Measurements from ENCODE around the gene PDE7B. TPM values are rescaled to one million over a fixed set of nuclear protein-coding genes. Genes with fewer than 3 reads are reported as not detected.

The PDE7B gene
- total and polyA plus RNA-seq, 2 donors from 2014 or later: 4.6 to 15.4 TPM

GRCh38 chr6:135814043-135814442 lies 37.5 kb upstream of the PDE7B start:
- DNase-seq: peak in 2 of 5 donors; percentile 12 to 25
- Histone ChIP-seq H3K4me1 (ENCODE audit: control insufficient read depth in 2 of 3, insufficient read depth in 2 of 3, low read depth in 1 of 3, low read length in 3 of 3) (peaks cover 0 to 8% (median 0%) of the 10 kb centered on the region in 3 donors), H3K36me3 (ENCODE audit: control insufficient read depth in 2 of 3, insufficient read depth in 3 of 3, low read length in 3 of 3) (no peaks in the 10 kb centered on the region), H3K9ac (ENCODE audit: low read length in 3 of 3) (no peak overlapping the region), H3K9me3 (ENCODE audit: control insufficient read depth in 2 of 3, insufficient read depth in 1 of 3, low read length in 3 of 3) (peaks cover 0 to 5% (median 0%) of the 10 kb centered on the region in 3 donors), H3K27me3 (ENCODE audit: control insufficient read depth, insufficient read depth, low read length) (no peaks in the 10 kb centered on the region), H3K27ac (ENCODE audit: low read depth in 2 of 2, low read length in 2 of 2) (no peak overlapping the region), H3K4me3 (ENCODE audit: low read length in 3 of 3) (no peak overlapping the region)
- no peak for TF ChIP-seq CTCF (IDR thresholded peaks at IDR 0.05; ENCODE audit: borderline replicate concordance, extremely low read depth, insufficient read depth)
- intact Hi-C loops (cut with DNase I): no loop called here
- FAIRE-seq: no peak

- Histone ChIP-seq H3K9ac (ENCODE audit: low read length in 3 of 3) (no peak overlapping the region), H3K4me1 (ENCODE audit: control insufficient read depth in 2 of 3, insufficient read depth in 2 of 3, low read depth in 1 of 3, low read length in 3 of 3) (peaks cover 0 to 8% (median 0%) of the 10 kb centered on the region in 3 donors), H3K4me3 (ENCODE audit: low read length in 3 of 3) (no peak overlapping the region), H3K36me3 (ENCODE audit: control insufficient read depth in 2 of 3, insufficient read depth in 3 of 3, low read length in 3 of 3) (no peaks in the 10 kb centered on the region), H3K27me3 (ENCODE audit: control insufficient read depth, insufficient read depth, low read length) (no peaks in the 10 kb centered on the region), H3K9me3 (ENCODE audit: control insufficient read depth in 2 of 3, insufficient read depth in 1 of 3, low read length in 3 of 3) (no peaks in the 10 kb centered on the region), H3K27ac (ENCODE audit: low read depth in 2 of 2, low read length in 2 of 2) (no peak overlapping the region)
- intact Hi-C loops (cut with DNase I): no loop called here
- no peak for TF ChIP-seq CTCF (IDR thresholded peaks at IDR 0.05; ENCODE audit: borderline replicate concordance, extremely low read depth, insufficient read depth)
- FAIRE-seq (no peak), DNase-seq (no peak)
Observed at GRCh38 chr6:135815216-135815615, 36.3 kb upstream of the PDE7B start.

- H3K4me1 ChIP-seq (ENCODE audit: control insufficient read depth in 2 of 3, insufficient read depth in 2 of 3, low read depth in 1 of 3, low read length in 3 of 3): peaks cover 0 to 4% (median 0%) of the 10 kb centered on the region in 3 donors
- no peak for FAIRE-seq
- DNase-seq: no peak
- H3K4me3 ChIP-seq (ENCODE audit: low read length in 3 of 3): no peak overlapping the region
- H3K27me3 ChIP-seq (ENCODE audit: control insufficient read depth, insufficient read depth, low read length): no peaks in the 10 kb centered on the region
- no peak overlapping the region for H3K27ac ChIP-seq (ENCODE audit: low read depth in 2 of 2, low read length in 2 of 2)
- H3K9me3 ChIP-seq (ENCODE audit: control insufficient read depth in 2 of 3, insufficient read depth in 1 of 3, low read length in 3 of 3): no peaks in the 10 kb centered on the region
- H3K9ac ChIP-seq (ENCODE audit: low read length in 3 of 3): no peak overlapping the region
- intact Hi-C loops (cut with DNase I): no loop called here
- no peaks in the 10 kb centered on the region for H3K36me3 ChIP-seq (ENCODE audit: control insufficient read depth in 2 of 3, insufficient read depth in 3 of 3, low read length in 3 of 3)
- no peak for TF ChIP-seq CTCF (IDR thresholded peaks at IDR 0.05; ENCODE audit: borderline replicate concordance, extremely low read depth, insufficient read depth)
Observed at GRCh38 chr6:135817035-135817434, 34.5 kb upstream of the PDE7B start.

GRCh38 chr6:135819665-135820064 lies 31.8 kb upstream of the PDE7B start:
- H3K9me3 ChIP-seq (ENCODE audit: control insufficient read depth in 2 of 3, insufficient read depth in 1 of 3, low read length in 3 of 3): no peaks in the 10 kb centered on the region
- H3K27ac ChIP-seq (ENCODE audit: low read depth in 2 of 2, low read length in 2 of 2): no peak overlapping the region
- DNase-seq: no peak
- no peak overlapping the region for H3K4me3 ChIP-seq (ENCODE audit: low read length in 3 of 3)
- no peaks in the 10 kb centered on the region for H3K36me3 ChIP-seq (ENCODE audit: control insufficient read depth in 2 of 3, insufficient read depth in 3 of 3, low read length in 3 of 3)
- no peaks in the 10 kb centered on the region for H3K27me3 ChIP-seq (ENCODE audit: control insufficient read depth, insufficient read depth, low read length)
- intact Hi-C loops (cut with DNase I): no loop called here
- no peak overlapping the region for H3K9ac ChIP-seq (ENCODE audit: low read length in 3 of 3)
- no peak for FAIRE-seq
- H3K4me1 ChIP-seq (ENCODE audit: control insufficient read depth in 2 of 3, insufficient read depth in 2 of 3, low read depth in 1 of 3, low read length in 3 of 3): no peaks in the 10 kb centered on the region
- TF ChIP-seq CTCF (IDR thresholded peaks at IDR 0.05; ENCODE audit: borderline replicate concordance, extremely low read depth, insufficient read depth): no peak

Measured in kidney (tissue), 14 donors.